NCI-H2029 (cell line): ENCODE results near the gene PIWIL4.
"Not testable (repeated sequence)": the region's sequence is repeated elsewhere in the genome, so short reads cannot be mapped to it uniquely, and the experiment has no call there.

Experiments used
- DNase-seq: peaks from one replicate; lab custom pipeline; 2025; lab: John Stamatoyannopoulos, UW

PIWIL4 gene

GRCh38 chr11:94549146-94549545 lies 18.0 kb upstream of the PIWIL4 start:
- DNase-seq, result no peak

GRCh38 chr11:94550513-94550912 lies 16.7 kb upstream of the PIWIL4 start:
- DNase-seq, result no peak

- DNase-seq, result peak; percentile 60
Observed at GRCh38 chr11:94553938-94554337, 13.2 kb upstream of the PIWIL4 start.

- DNase-seq, result not testable (repeated sequence)
Observed at GRCh38 chr11:94555752-94556329, 11.3 kb upstream of the PIWIL4 start.

- no peak for DNase-seq
Observed at GRCh38 chr11:94557421-94557820, 9.7 kb upstream of the PIWIL4 start.

- no peak for DNase-seq
Observed at GRCh38 chr11:94557992-94558391, 9.2 kb upstream of the PIWIL4 start.

- no peak for DNase-seq
Observed at GRCh38 chr11:94558468-94558867, 8.7 kb upstream of the PIWIL4 start.

- DNase-seq, result no peak
Observed at GRCh38 chr11:94558932-94559331, 8.2 kb upstream of the PIWIL4 start.

GRCh38 chr11:94559361-94559760 lies 7.8 kb upstream of the PIWIL4 start:
- DNase-seq, result no peak

- DNase-seq, result no peak
Observed at GRCh38 chr11:94560834-94561233, 6.3 kb upstream of the PIWIL4 start.

GRCh38 chr11:94563176-94563847 lies 3.9 kb upstream of the PIWIL4 start:
- DNase-seq, result no peak

GRCh38 chr11:94563848-94564467 lies 3.2 kb upstream of the PIWIL4 start:
- DNase-seq, result no peak

GRCh38 chr11:94568200-94568599 lies 1.0 kb downstream of the PIWIL4 start:
- DNase-seq, result no peak

- no peak for DNase-seq
Observed at GRCh38 chr11:94568717-94569116, 1.5 kb downstream of the PIWIL4 start.

GRCh38 chr11:94572975-94573374 lies 5.8 kb downstream of the PIWIL4 start:
- not testable (repeated sequence) for DNase-seq

GRCh38 chr11:94574193-94574961 lies 7.2 kb downstream of the PIWIL4 start:
- no peak for DNase-seq

GRCh38 chr11:94576306-94576705 lies 9.1 kb downstream of the PIWIL4 start:
- DNase-seq, result no peak

- DNase-seq, result no peak
Observed at GRCh38 chr11:94577841-94578240, 10.7 kb downstream of the PIWIL4 start.

GRCh38 chr11:94581926-94582325 lies 14.8 kb downstream of the PIWIL4 start:
- no peak for DNase-seq

GRCh38 chr11:94583213-94583865 lies 16.2 kb downstream of the PIWIL4 start:
- no peak for DNase-seq

GRCh38 chr11:94583866-94584500 lies 16.8 kb downstream of the PIWIL4 start:
- DNase-seq, result no peak

GRCh38 chr11:94584978-94585377 lies 17.8 kb downstream of the PIWIL4 start:
- no peak for DNase-seq
